Measurements from ENCODE around the gene PIGH.
A peak's percentile ranks its signal among the peaks of the same experiment; 100 is the strongest.

The PIGH gene

DNA sequence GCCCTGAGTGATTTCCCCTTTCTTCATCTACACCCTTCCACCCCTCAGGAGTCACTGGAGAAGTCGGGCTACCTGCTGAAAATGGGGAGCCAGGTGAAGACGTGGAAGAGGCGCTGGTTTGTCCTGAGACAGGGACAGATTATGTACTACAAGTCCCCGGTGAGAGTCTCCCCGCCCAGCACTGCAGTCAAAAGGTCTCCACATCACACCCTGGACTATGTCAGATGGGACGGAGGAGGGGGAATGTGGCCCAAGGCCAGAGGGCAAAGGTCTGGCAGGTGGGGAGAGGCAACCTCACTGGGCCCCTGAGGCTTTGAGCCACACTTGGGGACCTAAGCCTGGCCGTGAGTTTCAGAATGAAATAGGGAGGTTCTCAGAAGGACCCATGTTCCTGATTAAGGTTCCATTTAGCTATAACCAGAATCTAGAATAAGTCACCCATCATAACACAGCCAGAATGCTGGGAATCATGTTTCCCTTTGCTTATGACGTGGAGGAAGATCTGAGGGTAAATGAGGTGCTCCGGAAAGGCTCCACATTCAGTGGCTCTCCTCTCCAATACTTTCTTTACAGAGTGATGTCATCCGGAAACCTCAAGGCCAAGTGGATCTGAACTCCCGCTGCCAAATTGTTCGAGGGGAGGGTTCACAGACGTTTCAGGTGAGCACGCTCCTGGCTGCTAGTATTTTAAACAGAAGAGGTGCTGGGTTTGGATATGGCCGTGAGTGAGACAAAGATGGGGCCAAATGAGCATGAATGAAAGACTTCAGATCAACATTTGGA, 26.6 kb downstream of the PIGH start:
- DNase-seq, result no peak

GRCh38 chr14:67572608-67573007, 27.5 kb downstream of the PIGH start:
- DNase-seq, result no peak

- DNase-seq, result no peak
These were observed 28.1 kb downstream of the PIGH start for GRCh38 chr14:67571991-67572323.

DNA sequence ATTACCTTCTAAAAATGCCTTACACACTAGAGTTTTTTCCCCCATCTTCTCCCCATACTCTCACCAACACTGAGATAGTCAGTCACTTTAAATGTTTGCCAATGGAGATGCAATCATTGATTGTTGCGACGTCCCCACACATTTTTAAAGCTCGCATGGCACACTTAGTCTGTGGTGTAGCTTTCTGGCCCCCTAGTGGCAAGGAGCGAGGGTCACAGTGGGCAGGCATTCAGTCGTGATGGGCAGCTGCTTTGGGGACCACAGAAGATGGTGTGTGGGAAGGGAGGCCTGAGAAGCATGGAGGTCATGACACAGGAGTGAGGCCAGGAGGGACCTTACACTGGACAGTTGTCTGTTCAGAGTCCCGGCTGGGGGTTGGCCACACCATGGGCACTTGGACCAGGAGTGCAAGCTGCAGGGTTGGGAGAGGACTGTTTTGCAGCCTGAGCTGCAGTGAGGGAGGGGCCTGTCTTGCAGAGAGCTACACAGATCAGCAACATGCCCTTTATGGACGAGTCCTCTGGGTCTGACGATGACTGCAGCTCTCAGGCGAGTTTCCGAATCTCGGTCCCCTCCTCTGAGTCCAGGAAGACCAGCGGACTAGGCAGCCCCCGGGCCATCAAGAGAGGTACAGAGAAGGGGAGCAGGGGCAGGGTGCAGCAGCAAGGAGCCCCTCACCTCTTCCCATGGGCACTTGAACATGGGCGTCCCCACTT, 28.6 kb downstream of the PIGH start:
- peak; percentile 49 for DNase-seq

- DNase-seq, result peak; percentile 21
These were observed 29.6 kb downstream of the PIGH start for GRCh38 chr14:67570453-67570852.

- DNase-seq, result no peak
These were observed 30.3 kb downstream of the PIGH start for GRCh38 chr14:67569651-67570290.

GRCh38 chr14:67569011-67569650, 30.9 kb downstream of the PIGH start:
- DNase-seq, result no peak

GRCh38 chr14:67567654-67568053, 32.4 kb downstream of the PIGH start:
- no peak for DNase-seq

GRCh38 chr14:67566908-67567307, 33.2 kb downstream of the PIGH start:
- DNase-seq, result no peak

GRCh38 chr14:67564236-67564635, 35.8 kb downstream of the PIGH start:
- DNase-seq, result no peak

GRCh38 chr14:67562776-67563150, 37.3 kb downstream of the PIGH start:
- no peak for DNase-seq

DNA sequence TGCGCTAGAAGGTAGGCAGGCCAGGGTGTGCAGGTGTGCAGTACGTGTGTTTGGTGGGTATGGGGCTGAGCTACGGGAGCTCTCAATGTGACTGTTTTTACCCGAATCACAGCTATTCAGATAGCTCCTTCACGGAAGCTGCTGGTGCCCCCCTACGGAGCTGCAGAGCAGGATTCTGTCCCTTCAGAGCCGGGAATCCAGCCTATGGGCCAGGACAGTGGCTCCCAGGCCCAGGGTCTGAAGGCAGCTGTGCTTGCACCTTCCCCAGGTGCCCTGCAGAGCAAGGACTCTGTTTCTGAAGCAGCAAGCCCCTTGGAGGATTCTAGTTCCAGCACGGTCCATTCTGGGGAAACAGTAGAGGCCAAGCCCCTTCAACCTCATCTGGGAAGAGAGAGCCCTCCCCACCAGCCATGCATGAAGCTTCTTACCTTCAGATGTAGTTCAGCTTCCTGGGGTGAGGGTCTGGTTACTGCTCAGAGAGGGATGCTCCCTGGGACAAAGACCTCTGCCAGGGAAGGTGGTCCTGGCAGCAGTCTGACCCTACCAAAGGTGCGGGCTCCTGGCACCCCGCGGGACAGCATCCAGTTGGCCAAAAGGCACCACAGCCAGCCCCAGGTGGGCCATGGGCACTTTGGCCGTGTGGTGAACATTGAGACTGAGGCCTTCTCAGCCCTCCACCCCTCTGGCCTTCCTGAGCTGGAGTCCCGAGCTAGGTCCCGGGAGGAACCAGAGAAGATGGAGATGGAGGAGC, 37.9 kb downstream of the PIGH start:
- DNase-seq, result no peak

- DNase-seq, result no peak
These were observed 40.4 kb downstream of the PIGH start for GRCh38 chr14:67559639-67560038.

- DNase-seq, result no peak
These were observed 42.4 kb downstream of the PIGH start for GRCh38 chr14:67557656-67558055.

DNA sequence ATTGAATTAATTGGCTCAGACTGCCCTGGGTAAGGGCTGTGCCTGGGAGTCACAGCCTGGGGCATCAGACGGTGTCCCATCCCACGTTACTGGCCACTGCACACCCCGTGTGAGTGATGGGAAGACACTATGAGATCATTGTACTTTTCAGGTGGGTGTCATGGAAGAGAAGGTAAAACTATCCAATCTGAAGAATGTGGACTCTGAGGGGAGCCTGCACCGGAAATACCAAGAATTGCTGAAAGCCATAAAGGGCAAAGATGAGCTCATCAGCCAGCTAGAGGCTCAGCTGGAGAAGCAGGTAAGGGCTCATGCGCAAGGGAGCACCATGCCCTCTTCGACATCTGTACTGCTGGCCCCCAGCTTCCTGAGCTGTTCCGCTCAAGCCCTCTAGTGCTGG, 43.0 kb downstream of the PIGH start:
- DNase-seq, result no peak

DNA sequence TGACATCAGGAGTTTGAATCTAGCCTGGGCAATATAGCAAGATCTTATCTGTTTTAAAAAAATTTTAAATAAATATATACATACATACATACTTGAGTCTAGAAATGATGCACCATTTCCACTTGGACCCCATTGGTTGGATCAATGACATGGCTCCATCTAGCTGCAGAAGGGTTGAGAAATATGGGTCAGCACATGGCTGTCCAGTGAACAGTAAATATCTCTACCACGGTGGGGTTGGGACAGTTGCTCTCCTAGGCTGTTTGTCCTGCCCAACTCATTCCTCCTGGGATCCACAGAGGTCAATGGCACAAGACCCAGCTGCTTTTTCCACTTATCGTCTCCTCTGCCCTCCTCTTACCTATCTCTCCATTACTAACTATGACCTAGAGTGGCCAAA, 43.4 kb downstream of the PIGH start:
- DNase-seq, result no peak

DNA sequence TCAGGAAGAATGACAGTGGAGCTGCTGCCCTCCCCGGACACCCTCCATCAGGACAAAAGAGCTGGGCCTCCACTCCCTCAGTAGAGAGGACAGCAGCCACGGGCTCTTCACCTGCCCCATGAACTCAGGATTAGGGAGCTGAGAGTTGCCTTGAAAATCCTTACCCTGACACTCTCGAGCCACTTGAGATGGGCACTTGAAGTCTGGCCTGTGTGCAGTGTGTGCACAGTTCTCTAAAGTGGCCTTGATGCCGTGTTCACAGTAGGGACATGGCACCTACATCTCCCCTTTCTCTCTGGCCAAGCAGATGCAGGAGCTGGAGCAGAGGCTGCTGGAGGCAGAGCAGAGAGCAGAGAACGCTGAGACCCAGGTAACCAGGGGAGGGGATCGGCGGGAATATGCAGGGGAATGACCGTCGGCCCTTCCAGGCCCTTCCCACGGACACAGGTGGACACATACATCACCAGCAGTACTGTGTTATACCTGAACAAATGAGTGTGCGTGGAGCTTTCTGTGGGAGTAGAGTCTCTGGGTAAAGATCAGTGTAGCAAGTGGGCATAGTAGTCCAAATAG, 44.5 kb downstream of the PIGH start:
- DNase-seq, result no peak

GRCh38 chr14:67554341-67554740, 45.7 kb downstream of the PIGH start:
- DNase-seq, result no peak

DNA sequence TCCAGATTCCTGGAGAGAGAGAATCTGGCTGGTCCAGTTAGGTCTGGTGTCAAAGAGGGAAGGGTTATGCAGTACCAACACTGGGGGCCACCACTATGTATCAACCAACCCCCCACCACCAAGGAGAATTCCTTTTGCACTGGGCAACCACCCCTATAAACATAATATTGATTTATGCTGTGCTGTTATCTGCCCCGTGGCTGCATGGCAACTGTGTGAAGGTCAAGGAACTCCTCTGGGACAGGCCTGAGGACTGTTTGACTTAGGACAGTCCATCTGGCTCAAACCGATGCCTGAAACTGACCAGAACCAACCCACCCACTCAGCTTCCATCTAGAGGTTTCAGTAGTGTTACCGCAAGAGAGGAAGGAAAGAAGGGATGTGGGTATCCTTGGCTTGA, 46.5 kb downstream of the PIGH start:
- DNase-seq, result no peak

- no peak for DNase-seq
These were observed 48.1 kb downstream of the PIGH start for GRCh38 chr14:67551940-67552339.

GRCh38 chr14:67551123-67551522, 48.9 kb downstream of the PIGH start:
- no peak for DNase-seq

DNA sequence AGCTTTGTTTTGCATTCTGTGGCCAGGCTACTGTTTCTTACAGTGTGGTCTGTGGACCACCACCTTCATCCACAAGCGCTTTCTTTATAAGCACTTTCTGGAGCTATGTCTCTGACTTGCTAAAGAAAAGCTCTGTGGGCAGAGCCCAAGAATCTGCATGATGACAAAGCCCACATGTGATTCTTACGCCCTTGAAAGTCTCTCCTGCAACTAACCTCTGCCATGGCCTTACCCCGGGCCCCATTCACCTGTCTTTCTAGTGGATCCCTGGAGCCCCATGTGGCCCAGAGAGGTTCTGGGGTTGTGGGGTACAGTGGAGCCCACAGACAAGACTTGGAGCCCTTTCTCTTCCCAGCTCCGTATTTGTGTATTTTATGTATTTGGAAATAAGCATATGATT, 50.3 kb downstream of the PIGH start:
- no peak for DNase-seq

All from NCI-H526 treated with DMSO at 0.1 percent for 48 hours (cell line).